Measurements from ENCODE around the gene DNAJC13. TPM values are rescaled to one million over a fixed set of nuclear protein-coding genes. Genes with fewer than 3 reads are reported as not detected.

Gene DNAJC13
- total RNA-seq, 2 donors from 2014 or later: 26.1 to 30.7 TPM

GRCh38 chr3:132416161-132416560, 1.1 kb upstream of the DNAJC13 start:
- Mint-ChIP-seq H3K4me3 (peak overlapping the region; percentile 100), H3K36me3 (ENCODE audit: low read depth) (peaks cover 8% of the 10 kb centered on the region), H3K27ac (peak overlapping the region; percentile 97), H3K4me1 (peaks cover 19% of the 10 kb centered on the region), H3K27me3 (peaks cover 6% of the 10 kb centered on the region)
- DNase-seq (no peak), ATAC-seq (no peak)
- H3K9me3 ChIP-seq (ENCODE audit: control insufficient read depth, low read length, poor library complexity, severe bottlenecking): no peaks in the 10 kb centered on the region

- ATAC-seq (peak; percentile 44), DNase-seq (no peak)
- peaks cover 19% of the 10 kb centered on the region for H3K4me1 Mint-ChIP-seq
- H3K4me3 Mint-ChIP-seq: peak overlapping the region; percentile 100
- peaks cover 4% of the 10 kb centered on the region for H3K27me3 Mint-ChIP-seq
- H3K9me3 ChIP-seq (ENCODE audit: control insufficient read depth, low read length, poor library complexity, severe bottlenecking): no peaks in the 10 kb centered on the region
- peak overlapping the region; percentile 97 for H3K27ac Mint-ChIP-seq
- H3K36me3 Mint-ChIP-seq (ENCODE audit: low read depth): peaks cover 8% of the 10 kb centered on the region
Measured at GRCh38 chr3:132417695-132418411, 551 bp downstream of the DNAJC13 start.

- H3K9me3 ChIP-seq (ENCODE audit: control insufficient read depth, low read length, poor library complexity, severe bottlenecking): no peaks in the 10 kb centered on the region
- no peak for ATAC-seq
- no peak for DNase-seq
- Mint-ChIP-seq H3K4me1 (peaks cover 26% of the 10 kb centered on the region), H3K27me3 (peaks cover 2% of the 10 kb centered on the region), H3K27ac (peak overlapping the region; percentile 97), H3K4me3 (peak overlapping the region; percentile 100), H3K36me3 (ENCODE audit: low read depth) (peaks cover 8% of the 10 kb centered on the region)
Measured at GRCh38 chr3:132418916-132419315, 1.6 kb downstream of the DNAJC13 start.

- Mint-ChIP-seq H3K36me3 (ENCODE audit: low read depth) (peaks cover 8% of the 10 kb centered on the region), H3K4me3 (no peak overlapping the region), H3K4me1 (peaks cover 34% of the 10 kb centered on the region), H3K27ac (no peak overlapping the region), H3K27me3 (no peaks in the 10 kb centered on the region)
- DNase-seq (no peak), ATAC-seq (no peak)
- H3K9me3 ChIP-seq (ENCODE audit: control insufficient read depth, low read length, poor library complexity, severe bottlenecking): no peaks in the 10 kb centered on the region
Measured at GRCh38 chr3:132421832-132422231, 4.5 kb downstream of the DNAJC13 start.

GRCh38 chr3:132422531-132422930, 5.2 kb downstream of the DNAJC13 start:
- H3K9me3 ChIP-seq (ENCODE audit: control insufficient read depth, low read length, poor library complexity, severe bottlenecking): no peaks in the 10 kb centered on the region
- no peak for DNase-seq
- peaks cover 34% of the 10 kb centered on the region for H3K4me1 Mint-ChIP-seq
- H3K4me3 Mint-ChIP-seq: no peak overlapping the region
- no peaks in the 10 kb centered on the region for H3K27me3 Mint-ChIP-seq
- peak overlapping the region; percentile 73 for H3K27ac Mint-ChIP-seq
- ATAC-seq: no peak
- H3K36me3 Mint-ChIP-seq (ENCODE audit: low read depth): peaks cover 4% of the 10 kb centered on the region

GRCh38 chr3:132432639-132433038, 15.3 kb downstream of the DNAJC13 start:
- ATAC-seq (peak; percentile 71), DNase-seq (no peak)
- no peak overlapping the region for H3K4me3 Mint-ChIP-seq
- H3K27ac Mint-ChIP-seq: no peak overlapping the region
- H3K4me1 Mint-ChIP-seq: peaks cover 17% of the 10 kb centered on the region
- H3K9me3 ChIP-seq (ENCODE audit: control insufficient read depth, low read length, poor library complexity, severe bottlenecking): no peaks in the 10 kb centered on the region
- H3K36me3 Mint-ChIP-seq (ENCODE audit: low read depth): peaks cover 7% of the 10 kb centered on the region
- H3K27me3 Mint-ChIP-seq: no peaks in the 10 kb centered on the region

GRCh38 chr3:132433121-132433520, 15.8 kb downstream of the DNAJC13 start:
- H3K27ac Mint-ChIP-seq: no peak overlapping the region
- peaks cover 17% of the 10 kb centered on the region for H3K4me1 Mint-ChIP-seq
- DNase-seq (no peak), ATAC-seq (no peak)
- no peaks in the 10 kb centered on the region for H3K9me3 ChIP-seq (ENCODE audit: control insufficient read depth, low read length, poor library complexity, severe bottlenecking)
- no peaks in the 10 kb centered on the region for H3K27me3 Mint-ChIP-seq
- H3K36me3 Mint-ChIP-seq (ENCODE audit: low read depth): peaks cover 7% of the 10 kb centered on the region
- H3K4me3 Mint-ChIP-seq: no peak overlapping the region

- DNase-seq: no peak
- no peak overlapping the region for H3K4me3 Mint-ChIP-seq
- no peaks in the 10 kb centered on the region for H3K9me3 ChIP-seq (ENCODE audit: control insufficient read depth, low read length, poor library complexity, severe bottlenecking)
- peaks cover 15% of the 10 kb centered on the region for H3K4me1 Mint-ChIP-seq
- H3K27ac Mint-ChIP-seq: no peak overlapping the region
- peaks cover 7% of the 10 kb centered on the region for H3K36me3 Mint-ChIP-seq (ENCODE audit: low read depth)
- ATAC-seq: no peak
- no peaks in the 10 kb centered on the region for H3K27me3 Mint-ChIP-seq
Measured at GRCh38 chr3:132435224-132435910, 18.1 kb downstream of the DNAJC13 start.

GRCh38 chr3:132435911-132436425, 18.7 kb downstream of the DNAJC13 start:
- ATAC-seq (no peak), DNase-seq (no peak)
- H3K4me3 Mint-ChIP-seq: no peak overlapping the region
- H3K27ac Mint-ChIP-seq: no peak overlapping the region
- no peaks in the 10 kb centered on the region for H3K9me3 ChIP-seq (ENCODE audit: control insufficient read depth, low read length, poor library complexity, severe bottlenecking)
- no peaks in the 10 kb centered on the region for H3K27me3 Mint-ChIP-seq
- peaks cover 14% of the 10 kb centered on the region for H3K4me1 Mint-ChIP-seq
- peaks cover 7% of the 10 kb centered on the region for H3K36me3 Mint-ChIP-seq (ENCODE audit: low read depth)

GRCh38 chr3:132443421-132443820, 26.1 kb downstream of the DNAJC13 start:
- H3K4me3 Mint-ChIP-seq: no peak overlapping the region
- H3K27me3 Mint-ChIP-seq: no peaks in the 10 kb centered on the region
- H3K4me1 Mint-ChIP-seq: peaks cover 10% of the 10 kb centered on the region
- H3K27ac Mint-ChIP-seq: no peak overlapping the region
- no peak for ATAC-seq
- H3K9me3 ChIP-seq (ENCODE audit: control insufficient read depth, low read length, poor library complexity, severe bottlenecking): no peaks in the 10 kb centered on the region
- DNase-seq: no peak
- no peaks in the 10 kb centered on the region for H3K36me3 Mint-ChIP-seq (ENCODE audit: low read depth)

GRCh38 chr3:132444383-132444782, 27.1 kb downstream of the DNAJC13 start:
- Mint-ChIP-seq H3K36me3 (ENCODE audit: low read depth) (no peaks in the 10 kb centered on the region), H3K4me1 (peaks cover 10% of the 10 kb centered on the region), H3K4me3 (no peak overlapping the region), H3K27ac (no peak overlapping the region), H3K27me3 (no peaks in the 10 kb centered on the region)
- DNase-seq (no peak), ATAC-seq (no peak)
- no peaks in the 10 kb centered on the region for H3K9me3 ChIP-seq (ENCODE audit: control insufficient read depth, low read length, poor library complexity, severe bottlenecking)

- ATAC-seq (no peak), DNase-seq (no peak)
- H3K27me3 Mint-ChIP-seq: no peaks in the 10 kb centered on the region
- no peak overlapping the region for H3K27ac Mint-ChIP-seq
- no peak overlapping the region for H3K4me3 Mint-ChIP-seq
- no peaks in the 10 kb centered on the region for H3K36me3 Mint-ChIP-seq (ENCODE audit: low read depth)
- H3K9me3 ChIP-seq (ENCODE audit: control insufficient read depth, low read length, poor library complexity, severe bottlenecking): no peaks in the 10 kb centered on the region
- H3K4me1 Mint-ChIP-seq: peaks cover 8% of the 10 kb centered on the region
Measured at GRCh38 chr3:132445817-132446216, 28.5 kb downstream of the DNAJC13 start.

- H3K36me3 Mint-ChIP-seq (ENCODE audit: low read depth): no peaks in the 10 kb centered on the region
Measured at GRCh38 chr3:132448216-132448961, 31.1 kb downstream of the DNAJC13 start.

More at GRCh38 chr3:132448216-132448961, 31.1 kb downstream of the DNAJC13 start:
- H3K4me1 Mint-ChIP-seq: no peaks in the 10 kb centered on the region
- H3K27me3 Mint-ChIP-seq: no peaks in the 10 kb centered on the region
- no peaks in the 10 kb centered on the region for H3K9me3 ChIP-seq (ENCODE audit: control insufficient read depth, low read length, poor library complexity, severe bottlenecking)
- DNase-seq (no peak), ATAC-seq (no peak)
- H3K4me3 Mint-ChIP-seq: no peak overlapping the region
- H3K27ac Mint-ChIP-seq: no peak overlapping the region
